ENCODE results near the gene BMAL1.

The BMAL1 gene

GRCh38 chr11:13338427-13339069 lies 61.0 kb downstream of the BMAL1 start:
- DNase-seq (ENCODE audit: extremely low read depth in 1 of 2, low read depth in 1 of 2) = peak in 1 of 2 donors; percentile 29

DNA sequence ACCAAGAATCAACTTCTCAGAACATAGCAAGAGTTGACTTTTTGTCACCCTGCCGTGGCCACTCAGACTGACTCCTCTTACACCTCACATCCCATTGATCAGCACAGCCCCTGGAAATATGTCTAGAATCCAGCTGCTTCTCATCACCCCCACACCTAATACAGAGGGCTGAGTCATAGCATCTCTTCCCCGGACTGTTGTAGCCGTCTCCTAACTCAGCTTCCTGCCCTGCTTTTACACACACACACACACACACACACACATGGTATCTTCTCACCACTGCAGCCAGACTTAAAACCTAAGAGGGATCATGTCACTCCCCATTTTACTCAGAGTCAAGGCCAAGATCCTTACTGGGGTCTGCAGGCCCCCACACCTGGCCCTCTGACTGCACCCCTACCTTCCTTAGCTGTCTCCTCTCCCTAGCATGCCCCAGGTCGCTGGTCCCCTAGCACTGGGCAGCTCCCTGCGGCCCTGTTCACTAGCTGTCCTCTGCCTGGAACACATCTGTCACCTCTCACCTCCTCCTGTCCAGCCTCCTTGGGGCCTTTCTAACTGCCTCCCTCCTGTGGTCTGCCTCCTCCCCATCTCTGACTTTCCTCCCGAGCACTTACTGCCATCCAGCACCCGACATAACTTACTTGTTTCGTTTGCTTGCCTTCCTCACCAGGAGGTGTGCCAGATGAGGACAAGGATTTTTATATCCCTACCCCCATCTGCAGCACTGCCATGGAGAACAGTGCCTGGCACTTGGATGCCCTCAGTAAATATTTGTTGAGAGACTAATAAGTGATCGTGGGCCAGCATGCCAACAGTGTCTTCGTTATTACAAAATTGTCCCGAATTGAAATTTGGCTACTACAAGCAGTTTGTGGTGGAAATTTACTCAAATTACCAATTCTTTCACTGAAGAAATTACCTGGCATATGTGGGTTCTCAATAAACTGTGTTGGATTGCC lies 61.9 kb downstream of the BMAL1 start:
- no peak for DNase-seq (ENCODE audit: extremely low read depth in 1 of 2, low read depth in 1 of 2)

DNA sequence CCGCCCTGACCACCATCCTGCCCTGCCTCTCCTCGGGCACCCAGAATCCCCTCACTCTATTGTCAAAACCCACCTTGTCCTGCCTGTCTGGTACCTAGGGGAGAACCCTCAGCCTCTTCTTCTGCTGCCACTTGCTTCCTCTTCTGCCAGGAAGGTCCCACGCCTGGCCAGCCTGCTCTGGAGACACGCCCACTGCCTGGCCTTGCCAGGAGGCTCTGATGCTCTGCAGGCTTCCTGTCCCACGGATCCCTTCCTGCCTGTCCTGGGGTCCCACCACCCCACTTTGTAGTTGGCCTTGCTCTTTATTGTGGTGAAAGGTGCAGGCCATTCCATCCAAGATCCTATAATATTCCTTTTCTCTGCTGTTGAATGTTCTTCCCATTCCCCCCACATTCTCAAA lies 63.4 kb downstream of the BMAL1 start:
- no peak for DNase-seq (ENCODE audit: extremely low read depth in 1 of 2, low read depth in 1 of 2)

- DNase-seq (ENCODE audit: extremely low read depth in 1 of 2, low read depth in 1 of 2) = no peak
Measured at GRCh38 chr11:13343067-13343466, 65.5 kb downstream of the BMAL1 start.

GRCh38 chr11:13343931-13344717 lies 66.5 kb downstream of the BMAL1 start:
- DNase-seq (ENCODE audit: extremely low read depth in 1 of 2, low read depth in 1 of 2) = peak in 1 of 2 donors; percentile 47

- DNase-seq (ENCODE audit: extremely low read depth in 1 of 2, low read depth in 1 of 2) = no peak
Measured at GRCh38 chr11:13344818-13345217, 67.2 kb downstream of the BMAL1 start.

DNA sequence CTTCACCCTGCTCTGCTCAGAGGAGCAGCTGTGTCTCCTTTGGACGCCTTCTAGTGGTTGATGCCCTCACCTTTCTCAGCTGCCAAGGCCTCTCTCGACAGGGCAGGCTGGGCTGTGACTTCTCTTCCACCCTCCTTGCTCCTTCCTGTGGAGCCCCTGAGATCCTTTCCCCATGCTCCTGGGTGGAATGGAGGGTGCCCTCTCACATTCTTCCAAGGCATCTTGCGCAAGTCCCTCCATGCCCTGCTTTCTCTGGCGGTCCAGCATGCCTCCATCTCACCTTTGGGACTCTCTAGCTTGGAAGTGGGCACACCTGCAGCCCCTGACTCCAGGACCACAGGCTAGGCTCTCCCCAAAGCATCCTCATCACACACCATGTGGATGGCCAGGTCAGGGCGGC lies 68.9 kb downstream of the BMAL1 start:
- DNase-seq (ENCODE audit: extremely low read depth in 1 of 2, low read depth in 1 of 2) = no peak

DNA sequence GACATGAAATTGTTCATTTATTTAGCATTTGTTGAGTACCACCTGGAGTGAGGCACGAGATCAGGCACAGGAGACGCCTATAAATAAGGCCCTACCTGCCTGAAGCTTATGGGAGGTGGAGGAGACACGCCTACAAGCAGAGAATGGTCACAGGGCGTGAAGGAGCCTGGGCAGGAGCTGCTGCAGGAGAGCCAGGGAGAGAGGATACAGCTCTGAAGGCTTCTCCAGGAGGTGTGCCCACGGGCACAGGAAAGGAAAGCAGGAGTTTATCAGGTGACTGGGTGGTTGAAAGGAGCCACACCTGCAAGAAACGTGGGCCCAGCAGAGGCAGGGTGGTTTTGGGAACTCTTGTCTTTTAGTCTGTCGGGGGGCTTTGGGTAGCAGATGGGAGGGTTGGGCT lies 70.3 kb downstream of the BMAL1 start:
- no peak for DNase-seq (ENCODE audit: extremely low read depth in 1 of 2, low read depth in 1 of 2)

DNA sequence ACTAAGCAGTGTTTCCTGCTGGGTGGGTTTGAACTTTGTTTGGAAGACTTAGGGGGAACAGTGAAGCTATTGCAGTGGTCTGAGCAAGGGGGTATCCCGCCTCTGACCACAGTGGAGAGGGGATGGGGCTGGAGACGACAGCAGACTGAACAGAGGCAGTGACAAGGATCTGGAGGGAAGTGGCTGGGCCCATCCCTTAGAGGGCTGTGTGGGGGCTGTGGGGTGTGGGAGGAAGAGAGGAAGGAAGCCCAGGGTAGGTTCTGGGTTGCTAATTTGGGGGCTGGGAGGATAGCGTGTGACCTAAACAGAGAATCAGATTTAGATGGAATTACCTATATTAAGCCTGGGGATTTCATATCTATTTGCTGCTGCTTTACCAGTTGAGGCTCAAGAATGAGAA lies 70.7 kb downstream of the BMAL1 start:
- no peak for DNase-seq (ENCODE audit: extremely low read depth in 1 of 2, low read depth in 1 of 2)

DNA sequence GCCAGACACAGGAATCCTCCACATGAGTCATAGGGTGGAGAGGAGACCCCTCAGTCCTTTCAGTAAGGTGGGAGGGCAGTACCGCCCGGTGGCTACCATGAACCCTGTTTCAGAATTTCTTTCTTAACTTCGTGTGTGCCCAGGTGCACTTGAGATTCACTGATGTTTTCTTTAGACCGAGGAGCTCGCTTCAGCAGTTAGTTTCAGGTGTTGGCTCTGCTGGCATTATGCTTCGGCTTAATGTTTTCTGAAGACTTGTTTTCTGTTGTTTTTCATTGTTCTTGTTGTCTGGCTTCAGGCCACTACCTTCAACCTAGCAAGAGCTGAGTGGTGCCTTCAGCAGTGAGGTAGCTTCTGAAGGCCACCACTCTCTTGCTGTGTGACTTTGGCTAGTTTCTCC lies 71.5 kb downstream of the BMAL1 start:
- no peak for DNase-seq (ENCODE audit: extremely low read depth in 1 of 2, low read depth in 1 of 2)

- no peak for DNase-seq (ENCODE audit: extremely low read depth in 1 of 2, low read depth in 1 of 2)
Measured at GRCh38 chr11:13349581-13349980, 72.0 kb downstream of the BMAL1 start.

DNA sequence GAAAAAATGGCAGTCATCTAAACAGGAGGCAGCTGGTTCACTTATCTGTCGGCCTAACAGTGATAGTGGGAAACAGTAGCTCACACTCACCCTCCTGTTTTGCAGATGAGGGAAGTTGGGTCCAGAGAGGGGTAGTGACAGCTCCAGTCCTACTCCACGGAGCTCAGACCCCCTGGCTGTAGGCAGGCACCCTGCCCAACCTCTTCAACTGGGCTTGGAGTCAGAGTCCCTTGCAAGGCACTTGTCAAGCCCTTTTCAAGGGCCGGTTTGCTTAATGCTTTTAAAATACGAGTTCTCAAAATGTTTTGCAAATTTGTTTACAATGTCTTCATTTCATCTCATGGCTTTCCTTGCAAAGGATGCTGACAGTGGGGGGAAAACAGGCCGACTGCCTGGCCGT lies 75.1 kb downstream of the BMAL1 start:
- DNase-seq (ENCODE audit: extremely low read depth in 1 of 2, low read depth in 1 of 2) = no peak

DNA sequence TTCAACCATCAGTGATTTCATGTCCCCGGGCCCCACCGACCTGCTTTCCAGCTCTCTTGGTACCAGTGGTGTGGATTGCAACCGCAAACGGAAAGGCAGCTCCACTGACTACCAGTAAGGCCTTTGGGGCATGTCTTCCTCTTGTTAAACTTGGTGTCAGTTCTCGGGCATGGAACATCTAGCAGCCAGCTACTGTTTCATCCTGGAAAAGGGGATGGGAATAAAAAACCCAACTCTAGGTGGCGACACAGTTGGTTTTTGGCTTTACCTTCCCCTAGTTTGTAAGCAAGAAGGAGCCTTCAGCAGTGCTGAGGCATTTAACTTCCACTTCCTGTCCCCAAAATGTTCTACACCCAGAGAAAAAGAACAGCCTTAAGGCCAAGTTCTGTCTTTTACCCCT lies 76.7 kb downstream of the BMAL1 start:
- DNase-seq (ENCODE audit: extremely low read depth in 1 of 2, low read depth in 1 of 2) = no peak

DNA sequence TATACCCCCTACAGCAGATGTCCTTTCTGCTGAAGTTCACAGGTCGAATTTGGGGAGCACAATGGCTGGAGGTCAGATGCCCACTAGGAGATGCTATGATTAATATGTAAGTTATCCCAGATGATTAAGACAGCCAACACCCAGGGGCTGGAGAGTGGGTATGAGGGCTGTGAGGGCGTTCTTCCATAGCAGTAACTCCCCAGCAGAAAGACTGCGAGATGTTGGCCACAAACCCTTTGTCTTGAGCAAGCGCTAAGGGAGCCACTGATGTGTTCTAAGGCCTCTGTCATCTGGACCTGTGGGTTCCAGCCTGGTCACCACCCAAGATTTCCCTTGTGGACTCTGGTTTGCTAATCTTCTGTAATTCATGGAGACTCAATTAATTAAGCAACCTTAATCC lies 77.6 kb downstream of the BMAL1 start:
- DNase-seq (ENCODE audit: extremely low read depth in 1 of 2, low read depth in 1 of 2) = no peak

DNA sequence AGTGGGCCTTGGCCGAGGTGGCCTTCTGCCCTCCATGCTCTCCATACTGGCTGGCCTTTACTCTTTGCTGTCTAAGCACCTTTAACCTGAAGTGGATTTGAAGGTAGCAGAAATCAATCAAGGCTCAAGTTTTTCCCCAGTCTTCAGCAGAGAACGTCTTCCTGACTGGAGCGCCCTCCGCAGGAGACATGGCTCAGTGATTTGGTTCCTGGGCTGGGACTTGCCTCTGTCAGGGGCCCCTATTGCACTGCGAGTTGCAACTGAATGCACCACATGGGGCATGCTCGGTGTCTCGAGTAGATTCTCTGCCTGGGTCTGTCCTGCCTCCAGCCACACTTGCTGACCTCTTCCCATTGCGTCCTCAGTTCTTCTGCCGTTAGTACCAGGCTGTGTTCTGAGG lies 79.6 kb downstream of the BMAL1 start:
- no peak for DNase-seq (ENCODE audit: extremely low read depth in 1 of 2, low read depth in 1 of 2)

GRCh38 chr11:13358596-13359270 lies 81.1 kb downstream of the BMAL1 start:
- no peak for DNase-seq (ENCODE audit: extremely low read depth in 1 of 2, low read depth in 1 of 2)

DNA sequence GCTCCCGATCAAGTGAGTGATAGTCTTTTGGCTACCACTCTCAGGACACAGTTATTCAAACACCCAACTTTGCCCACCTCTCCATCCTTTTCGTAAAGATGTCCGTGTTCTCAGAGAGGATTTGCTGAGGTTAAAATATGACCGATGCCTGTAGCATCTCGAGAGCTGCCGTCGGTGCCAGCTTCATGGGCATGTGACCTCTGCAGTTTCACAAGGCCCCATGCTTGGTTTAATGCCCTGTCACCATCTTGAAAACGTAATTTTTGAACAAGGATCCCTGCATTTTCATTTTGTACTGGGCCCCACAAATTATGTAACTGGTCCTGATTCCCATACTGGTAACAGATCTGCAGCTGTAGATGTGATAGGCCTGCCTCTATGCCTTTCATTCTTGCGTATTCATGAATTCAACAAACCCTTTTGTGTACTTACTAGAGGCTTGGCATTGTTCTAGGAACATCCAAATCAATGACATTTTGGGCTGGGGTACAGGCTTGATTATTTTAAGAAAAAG lies 85.1 kb downstream of the BMAL1 start:
- DNase-seq (ENCODE audit: extremely low read depth in 1 of 2, low read depth in 1 of 2) = no peak

GRCh38 chr11:13364388-13364787 lies 86.8 kb downstream of the BMAL1 start:
- DNase-seq (ENCODE audit: extremely low read depth in 1 of 2, low read depth in 1 of 2) = no peak

- no peak for DNase-seq (ENCODE audit: extremely low read depth in 1 of 2, low read depth in 1 of 2)
Measured at GRCh38 chr11:13366266-13367026, 88.9 kb downstream of the BMAL1 start.

DNA sequence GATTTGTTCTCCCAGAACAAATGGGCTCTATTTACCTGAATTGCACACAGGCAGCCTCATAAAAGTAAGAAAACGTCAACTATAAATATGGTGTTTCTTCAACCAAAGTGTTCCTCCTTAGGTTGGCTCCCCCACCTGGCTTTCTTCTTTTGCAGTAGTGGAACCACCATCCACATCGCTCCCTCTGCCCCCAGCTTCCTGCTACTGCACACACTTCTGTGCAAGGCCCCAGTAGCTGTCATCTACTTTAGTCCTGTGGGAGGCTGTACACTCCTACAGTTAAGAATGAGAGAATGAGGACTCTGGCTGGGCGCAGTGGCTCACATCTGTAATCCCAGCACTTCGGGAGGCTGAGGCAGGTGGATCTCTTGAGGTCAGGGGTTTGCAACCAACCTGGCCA lies 89.5 kb downstream of the BMAL1 start:
- no peak for DNase-seq (ENCODE audit: extremely low read depth in 1 of 2, low read depth in 1 of 2)

All from stimulated activated CD8-positive, alpha-beta memory T cell treated with anti-CD3 and anti-CD28 coated beads, Interleukin-7, amount 100 ng/mL, for 48 hours (primary cell).